ENCODE measurements around the gene IARS1. TPM values are rescaled to one million over a fixed set of nuclear protein-coding genes. Genes with fewer than 3 reads are reported as not detected.

IARS1 gene
- total and polyA plus RNA-seq, 8 donors: 81.6 to 157 (median 88.9) TPM

DNA sequence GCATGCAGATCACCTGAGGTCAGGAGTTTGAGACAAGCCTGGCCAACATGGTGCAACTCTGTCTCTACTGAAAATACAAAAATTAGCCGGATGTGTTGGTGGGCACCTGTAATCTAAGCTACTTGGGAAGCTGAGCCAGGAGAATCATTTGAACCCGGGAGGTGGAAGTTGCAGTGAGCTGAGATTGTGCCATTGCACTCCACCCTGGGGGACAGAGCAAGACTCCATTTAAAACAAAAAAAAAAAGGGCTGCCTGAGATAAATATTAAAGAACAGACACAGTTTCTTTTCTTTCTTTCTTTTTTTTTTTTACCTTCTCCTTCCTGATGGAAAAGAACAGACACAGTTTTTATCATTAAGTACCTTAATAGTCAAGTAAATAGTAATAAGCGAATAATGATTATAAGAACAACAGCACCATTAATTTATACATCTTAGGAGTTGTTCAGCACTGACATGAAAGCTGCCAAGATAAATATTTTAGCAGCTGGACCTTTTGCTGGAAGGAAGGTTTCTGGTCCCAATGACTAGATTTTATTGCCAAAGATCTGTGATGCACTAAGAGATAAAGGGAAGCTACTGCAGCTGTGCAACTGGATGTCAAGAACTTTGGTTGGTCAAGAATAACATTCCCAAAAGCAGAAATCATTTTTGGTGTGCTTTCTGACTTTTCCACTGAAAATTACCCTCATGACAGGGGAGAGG, 39.2 kb upstream of the IARS1 start:
- Histone ChIP-seq H3K27ac (no peak overlapping the region), H3K36me3 (peaks cover 0 to 3% of the 10 kb centered on the region in 2 donors), H3K27me3 (no peaks in the 10 kb centered on the region), H3K9me3 (no peaks in the 10 kb centered on the region), H3K4me1 (no peaks in the 10 kb centered on the region), H3K4me3 (no peak overlapping the region)
- intact Hi-C loops (cut with DNase I): no loop called here
- DNase-seq: no peak
- no peak for ATAC-seq
- TF ChIP-seq CTCF (IDR thresholded peaks at IDR 0.05): no peak

DNA sequence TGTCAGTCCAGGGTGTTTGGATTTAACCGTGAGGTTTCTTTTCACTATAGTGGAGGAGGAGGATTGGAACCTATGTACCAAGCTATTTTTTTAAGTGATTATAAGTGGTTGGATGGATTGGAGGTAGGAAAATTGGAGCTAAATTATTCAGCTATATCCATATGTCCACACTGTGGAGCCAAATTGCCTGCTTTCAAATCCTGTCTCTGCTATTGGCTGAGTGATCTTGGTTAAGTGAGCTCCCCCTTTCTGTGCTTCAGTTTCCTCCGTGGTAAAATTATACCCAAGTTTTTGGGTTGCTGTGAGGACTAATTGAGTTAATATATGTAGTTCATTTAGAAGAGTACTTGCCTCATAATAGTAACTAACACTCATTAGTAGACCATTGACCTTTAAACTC, 34.7 kb upstream of the IARS1 start:
- H3K4me1 ChIP-seq: peaks cover 4 to 24% of the 10 kb centered on the region in 2 donors
- H3K27me3 ChIP-seq: no peaks in the 10 kb centered on the region
- no peak overlapping the region for H3K27ac ChIP-seq
- no peak overlapping the region for H3K4me3 ChIP-seq
- H3K9me3 ChIP-seq: no peaks in the 10 kb centered on the region
- ATAC-seq (no peak), DNase-seq (peak in 1 of 4 donors; percentile 20)
- no peak for TF ChIP-seq CTCF (IDR thresholded peaks at IDR 0.05)
- peaks cover 0 to under 1% of the 10 kb centered on the region in 2 donors for H3K36me3 ChIP-seq
- intact Hi-C loops (cut with DNase I): no loop called here

- ATAC-seq: no peak
- no peak overlapping the region for H3K4me3 ChIP-seq
- no peaks in the 10 kb centered on the region for H3K27me3 ChIP-seq
- no peaks in the 10 kb centered on the region for H3K9me3 ChIP-seq
- TF ChIP-seq CTCF (IDR thresholded peaks at IDR 0.05): no peak
- H3K27ac ChIP-seq: no peak overlapping the region
- H3K4me1 ChIP-seq: peaks cover 4 to 24% of the 10 kb centered on the region in 2 donors
- intact Hi-C loops (cut with DNase I): no loop called here
- peaks cover 0 to 9% of the 10 kb centered on the region in 2 donors for H3K36me3 ChIP-seq
- no peak for DNase-seq
Measured at GRCh38 chr9:92327283-92327850, 33.9 kb upstream of the IARS1 start.

DNA sequence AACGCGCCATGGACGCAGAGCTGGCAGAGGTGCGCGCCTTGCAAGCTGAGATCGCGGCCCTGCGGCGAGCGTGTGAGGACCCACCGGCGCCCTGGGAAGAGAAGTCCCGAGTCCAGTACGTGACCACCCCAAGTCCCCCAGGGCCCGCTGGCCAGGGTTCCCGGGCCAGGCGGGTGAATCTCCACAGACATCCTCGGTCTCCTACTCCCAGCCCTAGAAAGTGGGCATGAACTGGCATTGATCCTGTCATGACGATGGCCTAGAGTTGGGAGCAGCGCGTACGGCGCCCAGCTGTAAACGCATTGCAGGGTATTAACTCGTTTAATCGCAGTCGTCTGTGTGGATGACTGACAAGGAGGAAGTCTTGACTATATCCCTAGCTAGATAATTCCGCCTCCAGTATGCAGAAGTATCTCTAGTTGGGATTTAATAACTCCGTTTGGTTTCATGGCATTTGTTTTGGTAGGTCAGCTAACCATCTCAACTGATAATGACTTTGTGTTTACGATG, 32.5 kb upstream of the IARS1 start:
- ATAC-seq (peak; percentile 2), DNase-seq (no peak)
- intact Hi-C loops (cut with DNase I): no loop called here
- no peak for TF ChIP-seq CTCF (IDR thresholded peaks at IDR 0.05)
- Histone ChIP-seq H3K27ac (peak overlapping the region; percentile 91 to 99), H3K9me3 (no peaks in the 10 kb centered on the region), H3K27me3 (no peaks in the 10 kb centered on the region), H3K4me3 (peak overlapping the region; percentile 66 to 79), H3K4me1 (peaks cover 4 to 24% of the 10 kb centered on the region in 2 donors), H3K36me3 (peaks cover 0 to 22% of the 10 kb centered on the region in 2 donors)

GRCh38 chr9:92325269-92325990, 31.9 kb upstream of the IARS1 start, which contains the start of the genes CENPP and NOL8:
Gene CENPP (plus strand): TSS chr9:92325953.
Gene NOL8 (minus strand): TSS chr9:92325350. CDS start chr9:92324161, 1,189 bp downstream.
- H3K4me3 ChIP-seq: peak within 1 kb of the TSS; percentile 66 to 79
- no peak for TF ChIP-seq CTCF (IDR thresholded peaks at IDR 0.05)
- H3K27ac ChIP-seq: peak within 1 kb of the TSS; percentile 91 to 99
- H3K4me1 ChIP-seq: peaks cover 4 to 24% of the 10 kb centered on the region in 2 donors
- ATAC-seq (peak; percentile 98), DNase-seq (peak; percentile 88 to 97 (median 93))
- H3K36me3 ChIP-seq: peaks cover 0 to 28% of the 10 kb centered on the region in 2 donors
- H3K27me3 ChIP-seq: no peaks in the 10 kb centered on the region
- H3K9me3 ChIP-seq: no peaks in the 10 kb centered on the region
- intact Hi-C loops (cut with DNase I): no loop called here
